IMR-90 (cell line): ENCODE data around the gene ZNF415. TPM values are rescaled to one million over a fixed set of nuclear protein-coding genes. Genes with fewer than 3 reads are reported as not detected.
"Not testable (repeated sequence)": the region's sequence is repeated elsewhere in the genome, so short reads cannot be mapped to it uniquely, and the experiment has no call there.

Experiments used
- ATAC-seq: fragments of 200-7000 bp; cut with Tn5 transposase; 2 replicates; pipeline ENCODE4 v1.9.1; 2020; ENCODE audit warnings: low read depth, mild to moderate bottlenecking, moderate library complexity
- BruUV-seq: library from RNA; stranded (reverse); fragments of 400-500 nt; replicated peaks from 2 replicates; lab custom pipeline; 2021; lab: Mats Ljungman, UMichigan
- CTCF ChIA-PET: fragments of 300-600 bp; formaldehyde crosslinking; extraction: SDS; loops from one replicate; lab custom pipeline; 2021; ENCODE audit warnings: antibody characterized with exemption; lab: Yijun Ruan, JAX
- POLR2A ChIA-PET: fragments of 300-600 bp; sonication (Branson Sonifier 250); formaldehyde crosslinking; loops from one replicate; lab custom pipeline; 2022; ENCODE audit warnings: antibody characterized with exemption; ENCODE audit not compliant: unreplicated experiment; lab: Charles Lee
- DNase-seq: peaks from one replicate; pipeline ENCODE4 v3.0.0; 2013
- H2AFZ ChIP-seq: replicated peaks from 2 replicates; pipeline ENCODE3; 2013; ENCODE audit warnings: low read length, mild to moderate bottlenecking; ENCODE audit not compliant: poor library complexity
- H2AK5ac ChIP-seq: 2 replicates; pipeline ENCODE4 v1.6.1; 2013; ENCODE audit warnings: low read depth, low read length, inconsistent platforms
- H2AK9ac ChIP-seq: replicated peaks from 2 replicates; pipeline ENCODE3; 2013; ENCODE audit warnings: mild to moderate bottlenecking, low read depth, low read length, moderate library complexity; ENCODE audit not compliant: poor library complexity
- H2BK120ac ChIP-seq: 2 replicates; pipeline ENCODE4 v1.6.1; 2013; ENCODE audit warnings: low read depth, low read length, inconsistent platforms
- H2BK15ac ChIP-seq: 3 replicates; pipeline ENCODE4 v1.6.1; 2013; ENCODE audit warnings: low read depth, low read length, inconsistent platforms
- H2BK20ac ChIP-seq: 2 replicates; pipeline ENCODE4 v1.6.1; 2013; ENCODE audit warnings: low read depth, mild to moderate bottlenecking, inconsistent platforms, low read length, moderate library complexity
- H2BK5ac ChIP-seq: 2 replicates; pipeline ENCODE4 v1.6.1; 2013; ENCODE audit warnings: mild to moderate bottlenecking, low read depth, low read length, inconsistent platforms; ENCODE audit not compliant: poor library complexity, severe bottlenecking
- H3K14ac ChIP-seq: replicated peaks from 2 replicates; pipeline ENCODE4 v1.6.1; 2013; ENCODE audit warnings: low read depth, low read length, inconsistent platforms
- H3K18ac ChIP-seq: 2 replicates; pipeline ENCODE4 v1.6.1; 2013; ENCODE audit warnings: low read depth, low read length, control low read depth
- H3K23ac ChIP-seq: 2 replicates; pipeline ENCODE4 v1.6.1; 2013; ENCODE audit warnings: low read depth, low read length, inconsistent platforms
- H3K27ac ChIP-seq: 2 replicates; pipeline ENCODE4 v1.5.1; 2013; ENCODE audit warnings: mild to moderate bottlenecking, control low read depth, low read length; ENCODE audit not compliant: insufficient read depth
- H3K27me3 ChIP-seq: 2 replicates; pipeline ENCODE4 v1.6.1; 2013; ENCODE audit warnings: low read length; ENCODE audit not compliant: control insufficient read depth, insufficient read depth
- H3K36me3 ChIP-seq: 2 replicates; pipeline ENCODE4 v1.6.1; 2013; ENCODE audit warnings: low read length, mixed read lengths; ENCODE audit not compliant: control insufficient read depth, insufficient read depth
- H3K4ac ChIP-seq: 2 replicates; pipeline ENCODE4 v1.6.1; 2013; ENCODE audit warnings: low read depth, low read length, inconsistent platforms
- H3K4me1 ChIP-seq: 2 replicates; pipeline ENCODE4 v1.6.1; 2013; ENCODE audit warnings: low read length, mixed read lengths; ENCODE audit not compliant: control insufficient read depth, insufficient read depth
- H3K4me2 ChIP-seq: 2 replicates; pipeline ENCODE4 v1.6.1; 2013; ENCODE audit warnings: low read depth, mild to moderate bottlenecking, control low read depth, low read length, moderate library complexity
- H3K4me3 ChIP-seq: 2 replicates; pipeline ENCODE4 v1.5.1; 2013; ENCODE audit warnings: low read depth, mild to moderate bottlenecking, control low read depth, low read length, moderate library complexity; ENCODE audit not compliant: insufficient read depth
- H3K56ac ChIP-seq: 2 replicates; pipeline ENCODE4 v1.6.1; 2013; ENCODE audit warnings: low read length, inconsistent platforms; ENCODE audit not compliant: insufficient read depth; ENCODE audit errors: extremely low read depth
- H3K79me1 ChIP-seq, 2 experiments: 2 replicates each; pipeline ENCODE4 v1.6.1; 2013; ENCODE audit warnings: low read length in 2 of 2, inconsistent platforms in 1 of 2, low read depth in 1 of 2
- H3K9ac ChIP-seq: 2 replicates; pipeline ENCODE4 v1.6.1; 2013; ENCODE audit warnings: low read depth, low read length, control low read depth
- H3K9me1 ChIP-seq: 2 replicates; pipeline ENCODE4 v1.6.1; 2013; ENCODE audit warnings: low read length, inconsistent platforms; ENCODE audit not compliant: insufficient read depth
- H3K9me3 ChIP-seq: 2 replicates; pipeline ENCODE4 v1.6.1; 2013; ENCODE audit warnings: low read length; ENCODE audit not compliant: control insufficient read depth, insufficient read depth
- H4K20me1 ChIP-seq: 2 replicates; pipeline ENCODE4 v1.6.1; 2013; ENCODE audit warnings: low read length, inconsistent platforms; ENCODE audit not compliant: insufficient read depth
- H4K5ac ChIP-seq: 2 replicates; pipeline ENCODE4 v1.6.1; 2013; ENCODE audit warnings: mild to moderate bottlenecking, low read depth, low read length, control low read depth
- H4K8ac ChIP-seq, 2 experiments: 2 replicates each; pipeline ENCODE4 v1.6.1; 2013; ENCODE audit warnings: low read depth in 2 of 2, low read length in 2 of 2, control low read depth in 1 of 2, inconsistent platforms in 1 of 2
- H4K91ac ChIP-seq: 2 replicates; pipeline ENCODE4 v1.6.1; 2013; ENCODE audit warnings: low read depth, low read length, inconsistent platforms; ENCODE audit not compliant: insufficient read depth
- CEBPB ChIP-seq: IDR thresholded peaks from 2 replicates; pipeline ENCODE4 v1.6.1; 2012; ENCODE audit warnings: low read depth, low read length, improper control_type of control experiment
- MAFK ChIP-seq: IDR thresholded peaks from 2 replicates; pipeline ENCODE4 v1.6.1; 2012; ENCODE audit warnings: low read depth, low read length, improper control_type of control experiment
- MAZ ChIP-seq: IDR thresholded peaks from 2 replicates; pipeline ENCODE4 v1.6.1; 2012; ENCODE audit warnings: low read depth, mild to moderate bottlenecking, low read length, improper control_type of control experiment, moderate library complexity, borderline replicate concordance
- MXI1 ChIP-seq: IDR thresholded peaks from 2 replicates; pipeline ENCODE4 v1.6.1; 2012; ENCODE audit warnings: low read depth, mild to moderate bottlenecking, low read length, moderate library complexity, borderline replicate concordance
- WGBS, 2 experiments: methylation state at CpG; one replicate each; pipeline versions ENCODE4 v1.1.5 to v1.1.7; 2013; ENCODE audit warnings: missing lambda C conversion rate in 2 of 2; ENCODE audit not compliant: insufficient read length in 1 of 2; ENCODE audit errors: extremely low coverage in 2 of 2; 5-methylcytosine and 5-hydroxymethylcytosine counted together
- dilution Hi-C: fragments of 300-500 bp; cut with HindIII; formaldehyde crosslinking; loops from one replicate; pipeline ENCODE4 v1.14.3; 2018; ENCODE audit warnings: low sequenced_read_pairs; ENCODE audit not compliant: unreplicated experiment
- in situ Hi-C: fragments of 300-500 bp; cut with MboI; formaldehyde crosslinking; loops from 3 replicates; pipeline ENCODE4 v1.14.3; 2019; ENCODE audit warnings: low sequenced_read_pairs, inconsistent platforms, mixed read lengths
- intact Hi-C: fragments of 100-400 bp; cut with micrococcal nuclease; formaldehyde crosslinking; loops from 2 replicates; pipeline ENCODE4 v1.10.0; 2022
- polyA plus RNA-seq, 3 experiments: library from polyadenylated mRNA; depleted of rRNA; stranded (reverse); fragments of >200 nt; gene quantifications; 2 replicates each; pipeline ENCODE4 v1.2.3, GENCODE V29; 2012; ENCODE audit warnings: low replicate concordance in 1 of 3
- total RNA-seq: library from RNA; depleted of rRNA; stranded (reverse); fragments of >200 nt; gene quantifications from 2 replicates; pipeline ENCODE4 v1.2.3, GENCODE V29; 2012

The ZNF415 gene
- total and polyA plus RNA-seq, 2 of the 4 experiments (the other 2 are of a cell fraction): 4.2 to 7.7 TPM

DNA sequence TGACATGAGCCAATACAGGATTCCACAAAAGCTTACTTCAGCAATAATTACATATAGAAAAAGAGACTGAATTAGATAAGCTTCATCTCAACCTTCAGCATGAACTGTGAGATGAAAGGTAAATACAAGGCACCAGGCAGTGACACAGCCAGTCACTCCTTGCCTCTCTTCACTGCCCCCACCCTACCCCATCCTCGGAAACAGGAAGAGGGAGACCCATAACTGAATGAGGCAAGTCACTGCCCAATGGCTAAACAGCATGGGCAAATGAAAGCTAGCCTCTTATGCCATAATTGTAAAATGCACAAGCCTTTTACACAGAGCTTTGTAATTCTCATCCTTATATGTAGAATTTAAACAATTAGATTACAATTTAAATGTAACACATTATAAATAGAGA lies 31.2 kb downstream of the ZNF415 start:
- no peaks in the 10 kb centered on the region for H3K4me1 ChIP-seq
- TF ChIP-seq MAFK (peak; percentile 45), MAZ (peak; percentile 38; the same call in 1 of the 2 replicates), CEBPB (no peak), MXI1 (no peak)
- peaks cover 2% of the 10 kb centered on the region; the same call in 1 of the 2 replicates for H3K9me1 ChIP-seq
- no peak overlapping the region; the same call in 1 of the 2 replicates for H3K4ac ChIP-seq
- no peak overlapping the region for H3K4me3 ChIP-seq
- H2AK5ac ChIP-seq: 0 out of 2 replicates have a peak overlapping the region, but pooled peaks have one; percentile 43
- no peaks in the 10 kb centered on the region for H3K27me3 ChIP-seq
- in situ Hi-C loops (no loop called here), intact Hi-C loops (no loop called here), dilution Hi-C loops (no loop called here)
- no peak overlapping the region for H3K56ac ChIP-seq
- no peak overlapping the region for H2BK15ac ChIP-seq
- H4K8ac ChIP-seq: no peak overlapping the region
- peaks cover 17 to 40% of the 10 kb centered on the region in 2 experiments for H3K79me1 ChIP-seq
- WGBS, 2 experiments: no CpG with 5 or more reads among the region's 1 CpG
- peaks cover 12% of the 10 kb centered on the region for H3K36me3 ChIP-seq
- H4K20me1 ChIP-seq: peaks cover 29% of the 10 kb centered on the region
- no peak overlapping the region for H4K91ac ChIP-seq
- no peak overlapping the region for H2BK5ac ChIP-seq
- H2AK9ac ChIP-seq: no peak overlapping the region
- H3K14ac ChIP-seq: no peak overlapping the region
- BruUV-seq: no TSS peak
- no peaks in the 10 kb centered on the region for H3K9me3 ChIP-seq
- ChIA-PET POLR2A (no interaction called here), CTCF (no interaction called here)
- H2BK120ac ChIP-seq: no peak overlapping the region
- H3K18ac ChIP-seq: no peak overlapping the region
- no peak overlapping the region for H3K27ac ChIP-seq
- H3K23ac ChIP-seq: peak overlapping the region; percentile 82; the same call in 1 of the 2 replicates
- H2AFZ ChIP-seq: no peak overlapping the region
- H4K5ac ChIP-seq: no peak overlapping the region
- 0 out of 2 replicates have a peak overlapping the region, but pooled peaks have one; percentile 79 for H3K9ac ChIP-seq
- H3K4me2 ChIP-seq: peak overlapping the region; percentile 95
- ATAC-seq: no peak
- DNase-seq: peak; percentile 12
- no peak overlapping the region for H2BK20ac ChIP-seq

- H3K18ac ChIP-seq, H4K91ac ChIP-seq, H2BK5ac ChIP-seq, H2BK20ac ChIP-seq, H2AK5ac ChIP-seq, H3K56ac ChIP-seq, ATAC-seq, dilution Hi-C loops, H3K23ac ChIP-seq, H2BK15ac ChIP-seq, H3K9me1 ChIP-seq, in situ Hi-C loops, H3K4me1 ChIP-seq, H2AK9ac ChIP-seq, intact Hi-C loops, H3K14ac ChIP-seq, H4K8ac ChIP-seq, H3K27me3 ChIP-seq, H4K5ac ChIP-seq, POLR2A ChIA-PET, DNase-seq, H2BK120ac ChIP-seq, H3K4me3 ChIP-seq, H3K4me2 ChIP-seq, BruUV-seq, H3K4ac ChIP-seq, H3K27ac ChIP-seq, H3K9ac ChIP-seq, CTCF ChIA-PET, H3K9me3 ChIP-seq, H2AFZ ChIP-seq: not testable (repeated sequence)
- WGBS, 2 experiments: no CpG with 5 or more reads among the region's 14 CpGs
- Histone ChIP-seq H3K79me1 (peaks cover 21 to 57% of the 10 kb centered on the region in 2 experiments), H4K20me1 (peaks cover 29% of the 10 kb centered on the region), H3K36me3 (peaks cover 25% of the 10 kb centered on the region)
These were observed 34.1 kb downstream of the ZNF415 start for GRCh38 chr19:53098570-53098969.
